ENCODE data around the gene PRKAR1A. TPM values are rescaled to one million over a fixed set of nuclear protein-coding genes. Genes with fewer than 3 reads are reported as not detected.

Gene PRKAR1A
- total RNA-seq, 1 donor from 2014 or later, result 733 TPM

- Histone ChIP-seq H3K27ac (replicated peaks) (no peak overlapping the region), H3K4me1 (peaks cover 7% of the 10 kb centered on the region), H3K27me3 (ENCODE audit: low read depth) (no peaks in the 10 kb centered on the region), H3K9me3 (replicated peaks) (no peaks in the 10 kb centered on the region), H3K36me3 (no peaks in the 10 kb centered on the region), H3K4me3 (no peak overlapping the region)
- TF ChIP-seq CTCF (IDR thresholded peaks at IDR 0.05; ENCODE audit: borderline replicate concordance), result no peak
- intact Hi-C loops (cut with micrococcal nuclease), result no loop called here
- no peak for DNase-seq
These were observed 57.1 kb downstream of the PRKAR1A start for GRCh38 chr17:68569346-68569745.

GRCh38 chr17:68570526-68570925 lies 58.3 kb downstream of the PRKAR1A start:
- Histone ChIP-seq H3K4me1 (peaks cover 7% of the 10 kb centered on the region), H3K36me3 (no peaks in the 10 kb centered on the region), H3K4me3 (no peak overlapping the region), H3K27ac (replicated peaks) (no peak overlapping the region), H3K27me3 (ENCODE audit: low read depth) (no peaks in the 10 kb centered on the region), H3K9me3 (replicated peaks) (no peaks in the 10 kb centered on the region)
- intact Hi-C loops (cut with micrococcal nuclease), result no loop called here
- DNase-seq, result no peak
- no peak for TF ChIP-seq CTCF (IDR thresholded peaks at IDR 0.05; ENCODE audit: borderline replicate concordance)

GRCh38 chr17:68572138-68572842 lies 60.1 kb downstream of the PRKAR1A start:
- no peak for TF ChIP-seq CTCF (IDR thresholded peaks at IDR 0.05; ENCODE audit: borderline replicate concordance)
- no peaks in the 10 kb centered on the region for H3K27me3 ChIP-seq (ENCODE audit: low read depth)
- H3K27ac ChIP-seq (replicated peaks), result no peak overlapping the region
- no peaks in the 10 kb centered on the region for H3K36me3 ChIP-seq
- H3K9me3 ChIP-seq (replicated peaks), result no peaks in the 10 kb centered on the region
- no peak overlapping the region for H3K4me3 ChIP-seq
- H3K4me1 ChIP-seq, result peaks cover 7% of the 10 kb centered on the region
- intact Hi-C loops (cut with micrococcal nuclease), result no loop called here
- DNase-seq, result no peak

GRCh38 chr17:68573338-68573737 lies 61.1 kb downstream of the PRKAR1A start:
- no peak overlapping the region for H3K4me3 ChIP-seq

GRCh38 chr17:68576137-68576536 lies 63.9 kb downstream of the PRKAR1A start:
- no peak for TF ChIP-seq CTCF (IDR thresholded peaks at IDR 0.05; ENCODE audit: borderline replicate concordance)
- Histone ChIP-seq H3K27me3 (ENCODE audit: low read depth) (no peaks in the 10 kb centered on the region), H3K9me3 (replicated peaks) (peaks cover 5% of the 10 kb centered on the region), H3K4me1 (peaks cover 14% of the 10 kb centered on the region), H3K4me3 (no peak overlapping the region), H3K27ac (replicated peaks) (peak overlapping the region; percentile 65), H3K36me3 (no peaks in the 10 kb centered on the region)
- no peak for DNase-seq
- intact Hi-C loops (cut with micrococcal nuclease), result no loop called here

More at GRCh38 chr17:68573338-68573737, 61.1 kb downstream of the PRKAR1A start:
- Histone ChIP-seq H3K4me1 (peaks cover 10% of the 10 kb centered on the region), H3K27me3 (ENCODE audit: low read depth) (no peaks in the 10 kb centered on the region), H3K27ac (replicated peaks) (no peak overlapping the region), H3K9me3 (replicated peaks) (no peaks in the 10 kb centered on the region), H3K36me3 (no peaks in the 10 kb centered on the region)
- TF ChIP-seq CTCF (IDR thresholded peaks at IDR 0.05; ENCODE audit: borderline replicate concordance), result no peak
- no peak for DNase-seq
- intact Hi-C loops (cut with micrococcal nuclease), result no loop called here
